ENCODE results near the gene B4GALT3.

Gene B4GALT3

GRCh38 chr1:161163793-161164192 is 13.5 kb downstream of the B4GALT3 start:
- no peak for TF ChIP-seq CTCF (IDR thresholded peaks at IDR 0.05; ENCODE audit: borderline replicate concordance, control extremely low read depth, extremely low read depth, insufficient read depth, missing control alignments)
- in situ Hi-C loops (cut with MboI; ENCODE audit: low sequenced_read_pairs, unreplicated experiment), result no loop called here
- no peak for DNase-seq (ENCODE audit: low spot score)

GRCh38 chr1:161162806-161163205 is 14.5 kb downstream of the B4GALT3 start:
- no peak for DNase-seq (ENCODE audit: low spot score)
- in situ Hi-C loops (cut with MboI; ENCODE audit: low sequenced_read_pairs, unreplicated experiment), result no loop called here
- TF ChIP-seq CTCF (IDR thresholded peaks at IDR 0.05; ENCODE audit: borderline replicate concordance, control extremely low read depth, extremely low read depth, insufficient read depth, missing control alignments), result no peak

GRCh38 chr1:161162052-161162451 is 15.3 kb downstream of the B4GALT3 start:
- DNase-seq (ENCODE audit: low spot score), result no peak
- TF ChIP-seq CTCF (IDR thresholded peaks at IDR 0.05; ENCODE audit: borderline replicate concordance, control extremely low read depth, extremely low read depth, insufficient read depth, missing control alignments), result no peak
- in situ Hi-C loops (cut with MboI; ENCODE audit: low sequenced_read_pairs, unreplicated experiment), result no loop called here

- TF ChIP-seq CTCF (IDR thresholded peaks at IDR 0.05; ENCODE audit: borderline replicate concordance, control extremely low read depth, extremely low read depth, insufficient read depth, missing control alignments), result no peak
- in situ Hi-C loops (cut with MboI; ENCODE audit: low sequenced_read_pairs, unreplicated experiment), result no loop called here
- no peak for DNase-seq (ENCODE audit: low spot score)
These were observed 15.7 kb downstream of the B4GALT3 start for GRCh38 chr1:161161652-161162051.

GRCh38 chr1:161160671-161161145 is 16.6 kb downstream of the B4GALT3 start:
- in situ Hi-C loops (cut with MboI; ENCODE audit: low sequenced_read_pairs, unreplicated experiment), result no loop called here

GRCh38 chr1:161159913-161160243 is 17.4 kb downstream of the B4GALT3 start:
- no peak for TF ChIP-seq CTCF (IDR thresholded peaks at IDR 0.05; ENCODE audit: borderline replicate concordance, control extremely low read depth, extremely low read depth, insufficient read depth, missing control alignments)
- no peak for DNase-seq (ENCODE audit: low spot score)
- in situ Hi-C loops (cut with MboI; ENCODE audit: low sequenced_read_pairs, unreplicated experiment), result no loop called here

More at GRCh38 chr1:161160671-161161145, 16.6 kb downstream of the B4GALT3 start:
- TF ChIP-seq CTCF (IDR thresholded peaks at IDR 0.05; ENCODE audit: borderline replicate concordance, control extremely low read depth, extremely low read depth, insufficient read depth, missing control alignments), result no peak
- DNase-seq (ENCODE audit: low spot score), result no peak
